Left lung (tissue), 10 donors: Measurements from ENCODE around the gene CCDC158. TPM values are rescaled to one million over a fixed set of nuclear protein-coding genes. Genes with fewer than 3 reads are reported as not detected.

ENCODE experiments used
- ATAC-seq: fragments of 200-7000 bp; cut with Tn5 transposase; one replicate; pipeline ENCODE4 v1.9.1; 2020; ENCODE audit warnings: moderate library complexity
- DNase-seq, 4 donors: peaks; one replicate each; pipeline ENCODE4 v3.0.0-alpha.2; 2013 to 2020
- H3K27ac ChIP-seq, 2 donors: fragments of 200-600 bp; sonication (generic) in 1 of 2; one replicate each; pipeline versions ENCODE4 v1.5.0 to v1.8.0; 2020 to 2021
- H3K27me3 ChIP-seq, 2 donors: fragments of 200-600 bp; sonication (generic) in 1 of 2; one replicate each; pipeline versions ENCODE4 v1.5.0 to v1.8.0; 2020 to 2021
- H3K36me3 ChIP-seq, 2 donors: fragments of 200-600 bp; sonication (generic) in 1 of 2; one replicate each; pipeline versions ENCODE4 v1.5.0 to v1.8.0; 2020 to 2021
- H3K4me1 ChIP-seq, 2 donors: fragments of 200-600 bp; one replicate each; pipeline ENCODE4 v1.8.0; 2021
- H3K4me3 ChIP-seq, 2 donors: fragments of 200-600 bp; sonication (generic) in 1 of 2; one replicate each; pipeline versions ENCODE4 v1.5.0 to v1.8.0; 2020 to 2021; ENCODE audit warnings: mild to moderate bottlenecking in 1 of 2
- H3K9me3 ChIP-seq, 2 donors: fragments of 200-600 bp; sonication (generic) in 1 of 2; one replicate each; pipeline versions ENCODE4 v1.5.0 to v1.8.0; 2020 to 2021
- CTCF ChIP-seq, 2 donors: fragments of 200-600 bp; sonication (generic) in 1 of 2; IDR thresholded peaks; one replicate each; pipeline versions ENCODE4 v1.5.0 to v1.8.0; 2021; ENCODE audit warnings: antibody characterized with exemption in 2 of 2
- intact Hi-C, 2 donors: fragments of 100-400 bp; cut with DNase I; formaldehyde crosslinking; loops; one replicate each; pipeline versions ENCODE4 v1.11.2 to v1.14.2; 2022
- polyA plus RNA-seq, 6 donors: library from polyadenylated mRNA; unstranded; fragments of 120-200 nt; gene quantifications; one replicate each; pipeline ENCODE4 v1.2.1, GENCODE V29; 2013; ENCODE audit not compliant: insufficient read length in 6 of 6
- total RNA-seq, 2 donors: library from RNA; stranded (reverse); fragmentation: NEBNext Ultra II Directional; extraction: Animal tissue kit (Norgen Biotek cat#: 25700); gene quantifications; one replicate each; pipeline ENCODE4 v1.2.1, GENCODE V29; 2021
- donor health status: DM: no; HTN: yes; CAD: no.
- donor health status: DM: no; HTN: no; CAD: no.

CCDC158 gene
- total and polyA plus RNA-seq, 8 donors = 0.47 to 1.6 (median 0.84) TPM

- H3K36me3 ChIP-seq = no peaks in the 10 kb centered on the region
- no peaks in the 10 kb centered on the region for H3K9me3 ChIP-seq
- TF ChIP-seq CTCF (IDR thresholded peaks at IDR 0.05) = no peak
- H3K4me3 ChIP-seq = no peak overlapping the region
- no peak for DNase-seq
- no peaks in the 10 kb centered on the region for H3K27me3 ChIP-seq
- intact Hi-C loops = no loop called here
- ATAC-seq = no peak
- H3K4me1 ChIP-seq = no peaks in the 10 kb centered on the region
- no peak overlapping the region for H3K27ac ChIP-seq
These were observed 155.2 kb downstream of the CCDC158 start for GRCh38 chr4:76265631-76266218.

Other genes with a start within 250 kb of the CCDC158 start
- gene SCARB2, start 207.3 kb downstream of the CCDC158 start, total RNA-seq = 100 to 1,000 TPM; 219 to 223 TPM
- gene SCARB2, start 207.3 kb downstream of the CCDC158 start, polyA plus RNA-seq = 100 to 1,000 TPM; 212 to 266 (median 241) TPM
- gene FAM47E, start 169.4 kb downstream of the CCDC158 start, total RNA-seq = 1 to 10 TPM; 3.2 TPM
- 1 to 10 TPM; 5.2 to 8.5 (median 6.7) TPM for gene FAM47E, start 169.4 kb downstream of the CCDC158 start, polyA plus RNA-seq
- gene STBD1, start 114.4 kb downstream of the CCDC158 start, total RNA-seq = 1 to 10 TPM; 8.8 to 9.0 TPM
- gene STBD1, start 114.4 kb downstream of the CCDC158 start, polyA plus RNA-seq = 1 to 10 TPM; 2.2 to 3.9 (median 2.6) TPM
- 10 to 100 TPM; 46.4 to 96.9 TPM for gene SHROOM3, start 14.1 kb upstream of the CCDC158 start, total RNA-seq
- gene SHROOM3, start 14.1 kb upstream of the CCDC158 start, polyA plus RNA-seq = 10 to 100 TPM; 13.5 to 19.8 (median 16.5) TPM